Limb (tissue), 2 donors: Measurements from ENCODE around the gene KCTD2.
A peak's percentile ranks its signal among the peaks of the same experiment; 100 is the strongest.
"Not testable (repeated sequence)": the region's sequence is repeated elsewhere in the genome, so short reads cannot be mapped to it uniquely, and the experiment has no call there.

Source experiments
- DNase-seq, 2 donors: peaks; one replicate each; pipeline ENCODE4 v3.0.0-alpha.2; 2016; ENCODE audit errors: extremely low spot score in 2 of 2

KCTD2 gene

GRCh38 chr17:75049057-75049456 lies 2.0 kb downstream of the KCTD2 start:
- no peak for DNase-seq

GRCh38 chr17:75049706-75050105 lies 2.7 kb downstream of the KCTD2 start:
- no peak for DNase-seq

- no peak for DNase-seq
These were observed 4.9 kb downstream of the KCTD2 start for GRCh38 chr17:75051941-75052340.

- peak in 1 of 2 donors; percentile 77 for DNase-seq
These were observed 12.6 kb downstream of the KCTD2 start for GRCh38 chr17:75059369-75060345.

- no peak for DNase-seq
These were observed 13.5 kb downstream of the KCTD2 start for GRCh38 chr17:75060434-75061054.

GRCh38 chr17:75061055-75061438 lies 14.0 kb downstream of the KCTD2 start:
- no peak for DNase-seq

- no peak for DNase-seq
These were observed 14.6 kb downstream of the KCTD2 start for GRCh38 chr17:75061618-75062017.

GRCh38 chr17:75063201-75063600 lies 16.2 kb downstream of the KCTD2 start:
- no peak for DNase-seq

- no peak for DNase-seq
These were observed 16.6 kb downstream of the KCTD2 start for GRCh38 chr17:75063626-75064025.

GRCh38 chr17:75064040-75064439 lies 17.0 kb downstream of the KCTD2 start:
- DNase-seq = no peak

- no peak for DNase-seq
These were observed 17.4 kb downstream of the KCTD2 start for GRCh38 chr17:75064460-75064859.

GRCh38 chr17:75064867-75065561 lies 18.0 kb downstream of the KCTD2 start:
- no peak for DNase-seq

GRCh38 chr17:75065562-75066151 lies 18.6 kb downstream of the KCTD2 start:
- DNase-seq = no peak

- DNase-seq = no peak
These were observed 20.8 kb downstream of the KCTD2 start for GRCh38 chr17:75067856-75068255.

GRCh38 chr17:75068750-75069149 lies 21.7 kb downstream of the KCTD2 start:
- no peak for DNase-seq

- no peak for DNase-seq
These were observed 22.8 kb downstream of the KCTD2 start for GRCh38 chr17:75069783-75070182.

GRCh38 chr17:75071478-75072271 lies 24.6 kb downstream of the KCTD2 start:
- not testable (repeated sequence) for DNase-seq

- DNase-seq = not testable (repeated sequence)
These were observed 25.9 kb downstream of the KCTD2 start for GRCh38 chr17:75072909-75073308.

GRCh38 chr17:75073618-75074047 lies 26.6 kb downstream of the KCTD2 start:
- no peak for DNase-seq

- peak in 1 of 2 donors; percentile 27 for DNase-seq
These were observed 27.5 kb downstream of the KCTD2 start for GRCh38 chr17:75074532-75074931.
